GM18868 (cell line): ENCODE data around the gene ABRACL.
"Not testable (repeated sequence)": the region's sequence is repeated elsewhere in the genome, so short reads cannot be mapped to it uniquely, and the experiment has no call there.

Experiments used
- ATAC-seq: cut with Tn5 transposase; IDR thresholded peaks from one replicate; pipeline ENCODE4 v1.9.1; 2021; ENCODE audit warnings: mild to moderate bottlenecking, moderate library complexity; ENCODE audit not compliant: unreplicated experiment

The ABRACL gene

GRCh38 chr6:139010674-139011073 lies 17.9 kb upstream of the ABRACL start:
- ATAC-seq, result no peak

- ATAC-seq, result no peak
Observed at GRCh38 chr6:139011980-139012379, 16.6 kb upstream of the ABRACL start.

GRCh38 chr6:139013185-139013800 lies 15.3 kb upstream of the ABRACL start:
- no peak for ATAC-seq

- no peak for ATAC-seq
Observed at GRCh38 chr6:139014945-139015344, 13.6 kb upstream of the ABRACL start.

GRCh38 chr6:139016337-139017213 lies 12.0 kb upstream of the ABRACL start:
- ATAC-seq, result peak; percentile 100

- ATAC-seq, result no peak
Observed at GRCh38 chr6:139017227-139017626, 11.3 kb upstream of the ABRACL start.

- ATAC-seq, result no peak
Observed at GRCh38 chr6:139019722-139020121, 8.8 kb upstream of the ABRACL start.

- no peak for ATAC-seq
Observed at GRCh38 chr6:139020689-139021088, 7.9 kb upstream of the ABRACL start.

GRCh38 chr6:139025416-139025815 lies 3.1 kb upstream of the ABRACL start:
- not testable (repeated sequence) for ATAC-seq

- peak; percentile 38 for ATAC-seq
Observed at GRCh38 chr6:139027620-139028182, 844 bp upstream of the ABRACL start.

GRCh38 chr6:139028215-139028657 lies 309 bp upstream of the ABRACL start:
- ATAC-seq, result peak; percentile 4

GRCh38 chr6:139029470-139030227 lies 1.1 kb downstream of the ABRACL start:
- peak; percentile 8 for ATAC-seq

GRCh38 chr6:139030228-139030963 lies 1.9 kb downstream of the ABRACL start:
- ATAC-seq, result peak; percentile 53

GRCh38 chr6:139037490-139037889 lies 8.9 kb downstream of the ABRACL start:
- ATAC-seq, result no peak

- ATAC-seq, result no peak
Observed at GRCh38 chr6:139044250-139044649, 15.7 kb downstream of the ABRACL start.

GRCh38 chr6:139047677-139048076 lies 19.1 kb downstream of the ABRACL start:
- ATAC-seq, result no peak

- not testable (repeated sequence) for ATAC-seq
Observed at GRCh38 chr6:139048912-139049311, 20.4 kb downstream of the ABRACL start.

GRCh38 chr6:139050131-139050769 lies 21.7 kb downstream of the ABRACL start:
- ATAC-seq, result not testable (repeated sequence)

- no peak for ATAC-seq
Observed at GRCh38 chr6:139050770-139051313, 22.3 kb downstream of the ABRACL start.
